ENCODE measurements around the gene DAG1. TPM values are rescaled to one million over a fixed set of nuclear protein-coding genes. Genes with fewer than 3 reads are reported as not detected.
A peak's percentile ranks its signal among the peaks of the same experiment; 100 is the strongest.

DAG1 gene
- total RNA-seq, 4 donors from 2014 or later: 53.7 to 90.1 (median 55.7) TPM

GRCh38 chr3:49500205-49500731, 30.2 kb downstream of the DAG1 start:
- Histone ChIP-seq H3K36me3 (no peaks in the 10 kb centered on the region), H3K27ac (peak overlapping the region; percentile 75 to 78 (median 77)), H3K4me1 (peaks cover 5 to 50% (median 25%) of the 10 kb centered on the region in 4 donors), H3K9me3 (no peaks in the 10 kb centered on the region), H3K4me3 (no peak overlapping the region), H3K27me3 (no peaks in the 10 kb centered on the region)
- TF ChIP-seq POLR2AphosphoS5 (IDR thresholded peaks at IDR 0.05) (no peak), POLR2A (IDR thresholded peaks at IDR 0.05) (no peak), CTCF (IDR thresholded peaks at IDR 0.05) (no peak), EP300 (IDR thresholded peaks at IDR 0.05; ENCODE audit: low read depth) (no peak)
- no peak for DNase-seq
- in situ Hi-C loops (cut with MboI; ENCODE audit: low pct_ligation_motif_present in 1 of 4, low pct_unique_long_range_greater_than_20kb in 1 of 4, low sequenced_read_pairs in 3 of 4) (no loop called here), intact Hi-C loops (cut with DNase I; ENCODE audit: low total_unique reads) (no loop called here)
- 95% methylated on average over 6 of the region's 6 CpGs; no CpG with 5 or more reads in 1 of the 2 donors for WGBS, 2 donors (ENCODE audit: low coverage in 1 of 2)

- in situ Hi-C loops (cut with MboI; ENCODE audit: low pct_ligation_motif_present in 1 of 4, low pct_unique_long_range_greater_than_20kb in 1 of 4, low sequenced_read_pairs in 3 of 4): no loop called here
- H3K27me3 ChIP-seq: no peaks in the 10 kb centered on the region
- peaks cover 5 to 47% (median 25%) of the 10 kb centered on the region in 4 donors for H3K4me1 ChIP-seq
- 47% methylated on average over 9 of the region's 9 CpGs; no CpG with 5 or more reads in 1 of the 2 donors for WGBS, 2 donors (ENCODE audit: low coverage in 1 of 2)
- TF ChIP-seq POLR2AphosphoS5 (IDR thresholded peaks at IDR 0.05) (peak; percentile 61 to 71 (median 61)), POLR2A (IDR thresholded peaks at IDR 0.05) (no peak), EP300 (IDR thresholded peaks at IDR 0.05; ENCODE audit: low read depth) (no peak), CTCF (IDR thresholded peaks at IDR 0.05) (no peak)
- H3K36me3 ChIP-seq: no peaks in the 10 kb centered on the region
- no peaks in the 10 kb centered on the region for H3K9me3 ChIP-seq
- H3K4me3 ChIP-seq: no peak overlapping the region
- peak overlapping the region; percentile 75 to 78 (median 77) for H3K27ac ChIP-seq
- intact Hi-C loops (cut with DNase I; ENCODE audit: low total_unique reads): no loop called here
- DNase-seq: peak; percentile 68
Observed at GRCh38 chr3:49500732-49501609, 30.9 kb downstream of the DAG1 start.

DNA sequence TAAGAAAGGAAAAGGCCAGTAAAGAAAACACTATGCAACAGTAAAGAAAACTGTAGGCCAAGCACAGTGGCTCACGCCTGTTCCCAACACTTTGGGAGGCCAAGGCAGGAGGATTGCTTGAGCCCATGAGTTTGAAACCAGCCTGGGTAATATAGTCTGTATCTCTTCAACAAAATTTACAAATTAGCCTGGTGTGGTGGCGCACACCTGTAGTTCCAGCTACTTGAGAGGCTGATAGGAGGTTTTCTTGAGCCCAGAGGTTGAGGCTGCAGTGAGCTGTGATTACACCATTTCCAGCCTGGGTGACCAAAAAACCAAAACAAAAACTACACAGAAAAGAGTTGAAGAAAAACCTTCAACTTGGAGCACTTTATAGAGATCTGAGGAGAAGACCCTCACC, 31.8 kb downstream of the DAG1 start:
- 98 to 100% methylated on average over 1 to 2 of the region's 2 CpGs for WGBS, 2 donors (ENCODE audit: low coverage in 1 of 2)
- intact Hi-C loops (cut with DNase I; ENCODE audit: low total_unique reads) (no loop called here), in situ Hi-C loops (cut with MboI; ENCODE audit: low pct_ligation_motif_present in 1 of 4, low pct_unique_long_range_greater_than_20kb in 1 of 4, low sequenced_read_pairs in 3 of 4) (no loop called here)
- H3K9me3 ChIP-seq: no peaks in the 10 kb centered on the region
- TF ChIP-seq POLR2AphosphoS5 (IDR thresholded peaks at IDR 0.05) (no peak), CTCF (IDR thresholded peaks at IDR 0.05) (no peak)
- H3K4me1 ChIP-seq: peaks cover 5 to 47% (median 25%) of the 10 kb centered on the region in 4 donors
- no peak overlapping the region for H3K4me3 ChIP-seq
- no peaks in the 10 kb centered on the region for H3K27me3 ChIP-seq
- peak overlapping the region; percentile 75 to 78 (median 77) for H3K27ac ChIP-seq
- H3K36me3 ChIP-seq: no peaks in the 10 kb centered on the region
- DNase-seq: no peak

- TF ChIP-seq CTCF (IDR thresholded peaks at IDR 0.05): no peak
- TF ChIP-seq EP300 (IDR thresholded peaks at IDR 0.05; ENCODE audit: low read depth): no peak
- TF ChIP-seq POLR2A (IDR thresholded peaks at IDR 0.05): no peak
- no peak for TF ChIP-seq POLR2AphosphoS5 (IDR thresholded peaks at IDR 0.05)
- WGBS, 2 donors (ENCODE audit: low coverage in 1 of 2): 86 to 91% methylated on average over 3 of the region's 3 CpGs
- H3K27ac ChIP-seq: no peak overlapping the region
- in situ Hi-C loops (cut with MboI; ENCODE audit: low pct_ligation_motif_present in 1 of 4, low pct_unique_long_range_greater_than_20kb in 1 of 4, low sequenced_read_pairs in 3 of 4) (no loop called here), intact Hi-C loops (cut with DNase I; ENCODE audit: low total_unique reads) (no loop called here)
- DNase-seq: no peak
- no peaks in the 10 kb centered on the region for H3K27me3 ChIP-seq
- no peaks in the 10 kb centered on the region for H3K9me3 ChIP-seq
- no peak overlapping the region for H3K4me3 ChIP-seq
- peaks cover 0 to 13% (median 5%) of the 10 kb centered on the region in 4 donors for H3K36me3 ChIP-seq
- peaks cover 0 to 17% (median 4%) of the 10 kb centered on the region in 4 donors for H3K4me1 ChIP-seq
Observed at GRCh38 chr3:49506906-49507305, 36.8 kb downstream of the DAG1 start.

All from transverse colon (tissue), 4 donors.